ENCODE data around the gene RAC3. TPM values are rescaled to one million over a fixed set of nuclear protein-coding genes. Genes with fewer than 3 reads are reported as not detected.

The RAC3 gene
- total RNA-seq, 1 experiment from 2014 or later: 9.9 TPM

Other genes starting within 250 kb of the RAC3 start
- gene GCGR, start 227.5 kb upstream of the RAC3 start, total RNA-seq (2014; rRNA removed; shearing (Covaris generic)): not detected in 2 replicates
- gene MCRIP1, start 198.4 kb upstream of the RAC3 start, total RNA-seq (2014; rRNA removed; shearing (Covaris generic)): 154 and 180 TPM in 2 replicates
- not detected in 2 replicates for gene PPP1R27, start 196.6 kb upstream of the RAC3 start, total RNA-seq (2014; rRNA removed; shearing (Covaris generic))
- gene P4HB, start 171.1 kb upstream of the RAC3 start, total RNA-seq (2014; rRNA removed; shearing (Covaris generic)): 1,635 and 2,300 TPM in 2 replicates
- gene ARHGDIA, start 160.3 kb upstream of the RAC3 start, total RNA-seq (2014; rRNA removed; shearing (Covaris generic)): 276 and 304 TPM in 2 replicates
- 482 and 554 TPM in 2 replicates for gene ALYREF, start 140.1 kb upstream of the RAC3 start, total RNA-seq (2014; rRNA removed; shearing (Covaris generic))
- gene ANAPC11, start 140.0 kb upstream of the RAC3 start, total RNA-seq (2014; rRNA removed; shearing (Covaris generic)): 416 and 712 TPM in 2 replicates
- 0.56 and 0.84 TPM in 2 replicates for gene NPB, start 129.4 kb upstream of the RAC3 start, total RNA-seq (2014; rRNA removed; shearing (Covaris generic))
- gene PCYT2, start 120.3 kb upstream of the RAC3 start, total RNA-seq (2014; rRNA removed; shearing (Covaris generic)): 68.8 and 74.2 TPM in 2 replicates
- 23.9 and 34.7 TPM in 2 replicates for gene SIRT7, start 113.5 kb upstream of the RAC3 start, total RNA-seq (2014; rRNA removed; shearing (Covaris generic))
- gene MAFG, start 103.9 kb upstream of the RAC3 start, total RNA-seq (2014; rRNA removed; shearing (Covaris generic)): 25.2 and 30.9 TPM in 2 replicates
- 67.3 and 83.5 TPM in 2 replicates for gene PYCR1, start 94.4 kb upstream of the RAC3 start, total RNA-seq (2014; rRNA removed; shearing (Covaris generic))
- not detected in 2 replicates for gene MYADML2, start 84.4 kb upstream of the RAC3 start, total RNA-seq (2014; rRNA removed; shearing (Covaris generic))
- gene NOTUM, start 70.5 kb upstream of the RAC3 start, total RNA-seq (2014; rRNA removed; shearing (Covaris generic)): 1.4 and 2.4 TPM in 2 replicates
- gene ASPSCR1, start 54.0 kb upstream of the RAC3 start, total RNA-seq (2014; rRNA removed; shearing (Covaris generic)): 38.5 and 55.4 TPM in 2 replicates
- gene CENPX, start 8.8 kb upstream of the RAC3 start, total RNA-seq (2014; rRNA removed; shearing (Covaris generic)): 180 and 261 TPM in 2 replicates
- 35.2 and 41.2 TPM in 2 replicates for gene LRRC45, start 8.4 kb upstream of the RAC3 start, total RNA-seq (2014; rRNA removed; shearing (Covaris generic))
- 128 and 176 TPM in 2 replicates for gene DCXR, start 6.0 kb downstream of the RAC3 start, total RNA-seq (2014; rRNA removed; shearing (Covaris generic))
- 16.7 and 23.8 TPM in 2 replicates for gene RFNG, start 20.1 kb downstream of the RAC3 start, total RNA-seq (2014; rRNA removed; shearing (Covaris generic))
- gene GPS1, start 20.2 kb downstream of the RAC3 start, total RNA-seq (2014; rRNA removed; shearing (Covaris generic)): 223 and 226 TPM in 2 replicates
- 181 and 210 TPM in 2 replicates for gene DUS1L, start 34.1 kb downstream of the RAC3 start, total RNA-seq (2014; rRNA removed; shearing (Covaris generic))
- 54.6 and 77.6 TPM in 2 replicates for gene FASN, start 66.6 kb downstream of the RAC3 start, total RNA-seq (2014; rRNA removed; shearing (Covaris generic))
- 8.2 and 9.4 TPM in 2 replicates for gene CCDC57, start 181.2 kb downstream of the RAC3 start, total RNA-seq (2014; rRNA removed; shearing (Covaris generic))
- 149 and 249 TPM in 2 replicates for gene SLC16A3, start 197.4 kb downstream of the RAC3 start, total RNA-seq (2014; rRNA removed; shearing (Covaris generic))
- gene CSNK1D, start 242.0 kb downstream of the RAC3 start, total RNA-seq (2014; rRNA removed; shearing (Covaris generic)): 26.0 and 33.7 TPM in 2 replicates

Measured in SJSA1 (cell line).